ENCODE measurements around the gene CTBP1. TPM values are rescaled to one million over a fixed set of nuclear protein-coding genes. Genes with fewer than 3 reads are reported as not detected.

Gene CTBP1
- total and polyA plus RNA-seq, 2 donors (not counting 1 experiment from before 2014, with no cell fraction given): 212 to 343 TPM

DNA sequence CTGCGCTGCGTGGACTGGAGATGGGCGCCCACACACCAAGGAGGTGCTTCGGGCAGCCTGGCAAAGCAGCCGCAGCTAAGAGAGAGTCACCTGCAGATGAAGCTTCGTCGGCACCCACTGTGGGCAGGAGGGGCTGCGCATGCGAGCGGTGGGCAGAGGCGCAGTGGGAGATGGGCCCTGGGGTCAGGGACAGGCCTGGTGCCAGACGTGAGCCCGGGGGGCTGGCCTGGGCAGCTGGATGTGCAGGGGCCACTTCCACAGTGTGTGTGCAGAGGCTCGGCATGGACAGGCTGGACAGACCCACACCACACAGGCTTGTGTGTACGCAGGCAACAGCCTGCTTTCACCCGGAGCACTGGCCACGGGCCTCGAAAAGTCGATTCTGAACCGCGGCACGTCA is 18.6 kb downstream of the CTBP1 start:
- TF ChIP-seq CTCF (IDR thresholded peaks at IDR 0.05) (no peak), EZH2 (IDR thresholded peaks at IDR 0.05; ENCODE audit: borderline replicate concordance, insufficient read depth, low read depth, low read length, poor library complexity, severe bottlenecking) (no peak)
- H3K36me3 ChIP-seq (replicated peaks in 1 of 2; ENCODE audit: control extremely low read depth in 1 of 2, control insufficient read depth in 1 of 2, extremely low read depth in 1 of 2, insufficient read depth in 2 of 2, low read length in 1 of 2): peaks cover 0 to 90% of the 10 kb centered on the region in 2 experiments
- H3K4me3 ChIP-seq (ENCODE audit: control extremely low read depth in 1 of 5, extremely low read depth in 1 of 5, insufficient read depth in 1 of 5, low read depth in 2 of 5, low read length in 4 of 5): no peak overlapping the region
- no peaks in the 10 kb centered on the region for H3K4me1 Mint-ChIP-seq
- H3K4me3 Mint-ChIP-seq: no peak overlapping the region
- H3K4me1 ChIP-seq (ENCODE audit: control insufficient read depth in 2 of 2, insufficient read depth in 2 of 2, low read length in 2 of 2): no peaks in the 10 kb centered on the region
- no peak overlapping the region for H3K27ac ChIP-seq (ENCODE audit: low read length in 2 of 2)
- peaks cover 0 to 2% (median 0%) of the 10 kb centered on the region in 3 donors for H3K9me3 ChIP-seq (ENCODE audit: control extremely low read depth in 1 of 3, control insufficient read depth in 2 of 3, insufficient read depth in 1 of 3, low read length in 2 of 3)
- POLR2A ChIA-PET: no interaction called here
- no peaks in the 10 kb centered on the region for H3K27me3 ChIP-seq (replicated peaks in 1 of 4; ENCODE audit: control extremely low read depth in 1 of 4, control insufficient read depth in 3 of 4, insufficient read depth in 4 of 4, low read length in 3 of 4)
- H3K27me3 Mint-ChIP-seq: no peaks in the 10 kb centered on the region
- H3K79me2 ChIP-seq (ENCODE audit: control insufficient read depth, insufficient read depth, low read length): peaks cover 81% of the 10 kb centered on the region
- H3K4me2 ChIP-seq (replicated peaks; ENCODE audit: low read depth, low read length, poor library complexity, severe bottlenecking): no peak overlapping the region
- no peak overlapping the region for H2AFZ ChIP-seq (ENCODE audit: insufficient read depth, low read depth, low read length, poor library complexity, severe bottlenecking)
- H3K9ac ChIP-seq (ENCODE audit: low read length): no peak overlapping the region
- WGBS (ENCODE audit: insufficient coverage): 98% methylated on average over 22 of the region's 22 CpGs
- ATAC-seq (ENCODE audit: low read depth): no peak
- CTCF ChIA-PET: no interaction called here
- H3K9me3 Mint-ChIP-seq (ENCODE audit: insufficient read depth): no peaks in the 10 kb centered on the region
- DNase-seq: no peak
- H4K20me1 ChIP-seq (ENCODE audit: control insufficient read depth, insufficient read depth, low read length, poor library complexity, severe bottlenecking): peaks cover 96% of the 10 kb centered on the region
- intact Hi-C loops (cut with micrococcal nuclease): no loop called here
- H3K27ac Mint-ChIP-seq: no peak overlapping the region

- H3K27ac ChIP-seq (ENCODE audit: low read length in 2 of 2): no peak overlapping the region
These were observed 19.6 kb downstream of the CTBP1 start for GRCh38 chr4:1229117-1229849.

More at GRCh38 chr4:1229117-1229849, 19.6 kb downstream of the CTBP1 start:
- peaks cover 80% of the 10 kb centered on the region for H3K79me2 ChIP-seq (ENCODE audit: control insufficient read depth, insufficient read depth, low read length)
- H3K9me3 Mint-ChIP-seq (ENCODE audit: insufficient read depth): no peaks in the 10 kb centered on the region
- ChIA-PET POLR2A (no interaction called here), CTCF (no interaction called here)
- H3K4me2 ChIP-seq (replicated peaks; ENCODE audit: low read depth, low read length, poor library complexity, severe bottlenecking): no peak overlapping the region
- H2AFZ ChIP-seq (ENCODE audit: insufficient read depth, low read depth, low read length, poor library complexity, severe bottlenecking): no peak overlapping the region
- H3K9ac ChIP-seq (ENCODE audit: low read length): no peak overlapping the region
- H3K27ac Mint-ChIP-seq: no peak overlapping the region
- TF ChIP-seq CTCF (IDR thresholded peaks at IDR 0.05) (no peak), EZH2 (IDR thresholded peaks at IDR 0.05; ENCODE audit: borderline replicate concordance, insufficient read depth, low read depth, low read length, poor library complexity, severe bottlenecking) (no peak)
- no peaks in the 10 kb centered on the region for H3K4me1 Mint-ChIP-seq
- H3K9me3 ChIP-seq (ENCODE audit: control extremely low read depth in 1 of 3, control insufficient read depth in 2 of 3, insufficient read depth in 1 of 3, low read length in 2 of 3): peaks cover 0 to 2% (median 0%) of the 10 kb centered on the region in 3 donors
- H3K4me3 ChIP-seq (ENCODE audit: control extremely low read depth in 1 of 5, extremely low read depth in 1 of 5, insufficient read depth in 1 of 5, low read depth in 2 of 5, low read length in 4 of 5): no peak overlapping the region
- H3K4me1 ChIP-seq (ENCODE audit: control insufficient read depth in 2 of 2, insufficient read depth in 2 of 2, low read length in 2 of 2): no peaks in the 10 kb centered on the region
- H3K27me3 ChIP-seq (replicated peaks in 1 of 4; ENCODE audit: control extremely low read depth in 1 of 4, control insufficient read depth in 3 of 4, insufficient read depth in 4 of 4, low read length in 3 of 4): no peaks in the 10 kb centered on the region
- H3K4me3 Mint-ChIP-seq: no peak overlapping the region
- 94% methylated on average over 25 of the region's 27 CpGs for WGBS (ENCODE audit: insufficient coverage)
- H3K36me3 ChIP-seq (replicated peaks in 1 of 2; ENCODE audit: control extremely low read depth in 1 of 2, control insufficient read depth in 1 of 2, extremely low read depth in 1 of 2, insufficient read depth in 2 of 2, low read length in 1 of 2): peaks cover 0 to 89% of the 10 kb centered on the region in 2 experiments
- no peaks in the 10 kb centered on the region for H3K27me3 Mint-ChIP-seq
- intact Hi-C loops (cut with micrococcal nuclease): no loop called here
- peaks cover 91% of the 10 kb centered on the region for H4K20me1 ChIP-seq (ENCODE audit: control insufficient read depth, insufficient read depth, low read length, poor library complexity, severe bottlenecking)
- no peak for ATAC-seq (ENCODE audit: low read depth)
- no peak for DNase-seq
